HEK293 (cell line): ENCODE data around the gene OXSM.

Source experiments
- BCL11A ChIP-seq: fragments of 450-650 bp; formaldehyde crosslinking; IDR thresholded peaks from 2 replicates; pipeline ENCODE4 v1.5.1; 2016; ENCODE audit warnings: low read depth, missing biosample characterization, missing genetic modification characterization
- CTCF ChIP-seq: fragments of 450-650 bp; formaldehyde crosslinking; IDR thresholded peaks from 2 replicates; pipeline ENCODE4 v1.5.1; 2016; ENCODE audit warnings: missing biosample characterization, missing genetic modification characterization
- PBX3 ChIP-seq: sonication (generic); formaldehyde crosslinking; IDR thresholded peaks from 2 replicates; pipeline ENCODE4 v1.8.1; 2022; ENCODE audit warnings: mild to moderate bottlenecking, moderate library complexity, missing genetic modification reagents
- PRDM4 ChIP-seq: fragments of 450-650 bp; formaldehyde crosslinking; IDR thresholded peaks from 2 replicates; pipeline ENCODE4 v1.5.1; 2017; ENCODE audit warnings: missing biosample characterization, missing genetic modification characterization
- REST ChIP-seq: fragments of 450-650 bp; formaldehyde crosslinking; IDR thresholded peaks from 2 replicates; pipeline ENCODE4 v1.5.1; 2016; ENCODE audit warnings: missing biosample characterization, missing genetic modification characterization
- ZFP69B ChIP-seq: fragments of 450-650 bp; formaldehyde crosslinking; IDR thresholded peaks from 2 replicates; pipeline ENCODE4 v1.5.1; 2016; ENCODE audit warnings: missing biosample characterization, missing genetic modification characterization
- ZNF146 ChIP-seq: fragments of 450-650 bp; formaldehyde crosslinking; IDR thresholded peaks from 2 replicates; pipeline ENCODE4 v1.5.1; 2016; ENCODE audit warnings: missing biosample characterization, missing genetic modification characterization
- ZNF658 ChIP-seq: fragments of 450-650 bp; formaldehyde crosslinking; IDR thresholded peaks from 2 replicates; pipeline ENCODE4; 2016; ENCODE audit warnings: missing biosample characterization, missing genetic modification characterization
- ZNF701 ChIP-seq: fragments of 450-650 bp; formaldehyde crosslinking; IDR thresholded peaks from 2 replicates; pipeline ENCODE4 v1.5.1; 2016; ENCODE audit warnings: missing biosample characterization, missing genetic modification characterization

- no peak for TF ChIP-seq ZNF701 (tag by site-specific recombination)
- TF ChIP-seq BCL11A (tag by site-specific recombination) = no peak
- TF ChIP-seq REST (tag by site-specific recombination) = no peak
- TF ChIP-seq ZNF146 (tag by site-specific recombination) = no peak
- TF ChIP-seq ZNF658 (tag by site-specific recombination) = no peak
- TF ChIP-seq PBX3 (CRISPR knock-in tag) = no peak
- no peak for TF ChIP-seq CTCF (tag by site-specific recombination)
- no peak for TF ChIP-seq PRDM4 (tag by site-specific recombination)
- no peak for TF ChIP-seq ZFP69B (tag by site-specific recombination)
Observed at GRCh38 chr3:25803833-25804232, 13.9 kb downstream of the OXSM start.
